Vagina (tissue), 2 donors: ENCODE data around the gene HCFC1.
"Not testable (repeated sequence)": the region's sequence is repeated elsewhere in the genome, so short reads cannot be mapped to it uniquely, and the experiment has no call there.

Source experiments
- CTCF ChIP-seq, 3 experiments: fragments of 450-650 bp in 2 of 3; fragments of 200-600 bp in 1 of 3; sonication (generic) in 1 of 3; IDR thresholded peaks; one replicate each; pipeline ENCODE4 v1.5.1; 2017 to 2019; ENCODE audit warnings: antibody characterized with exemption in 3 of 3, mild to moderate bottlenecking in 2 of 3, moderate library complexity in 2 of 3
- POLR2AphosphoS5 ChIP-seq, 2 donors: sonication (generic); formaldehyde crosslinking; IDR thresholded peaks; one replicate each; pipeline ENCODE4 v1.9.0; 2017; ENCODE audit warnings: antibody characterized with exemption in 2 of 2, mild to moderate bottlenecking in 2 of 2, low read depth in 1 of 2; ENCODE audit not compliant: insufficient read depth in 1 of 2

- not testable (repeated sequence) for TF ChIP-seq CTCF (IDR thresholded peaks at IDR 0.05); POLR2AphosphoS5 (IDR thresholded peaks at IDR 0.05; ENCODE audit: insufficient read depth in 1 of 2, low read depth in 1 of 2)
Observed at GRCh38 chrX:153980394-153980793, 8.8 kb upstream of the HCFC1 start.
